Body of pancreas (tissue), 4 donors: Measurements from ENCODE around the gene USP22. TPM values are rescaled to one million over a fixed set of nuclear protein-coding genes. Genes with fewer than 3 reads are reported as not detected.
A peak's percentile ranks its signal among the peaks of the same experiment; 100 is the strongest.

ENCODE experiments used
- ATAC-seq: fragments of 150-250 bp; one replicate; pipeline ENCODE4 v1.9.1; 2016
- DNase-seq, 4 donors: peaks; one replicate each; pipeline ENCODE4 v3.0.0-alpha.2; 2019
- H3K27ac ChIP-seq, 4 donors: fragments of 200-600 bp; sonication (generic); 1 replicate in 3 of 4; 2 replicates in 1 of 4; pipeline versions ENCODE4 v1.5.1 to v1.6.1; 2016 to 2019; ENCODE audit warnings: mild to moderate bottlenecking in 1 of 4, mixed read lengths in 1 of 4, moderate library complexity in 1 of 4
- H3K27me3 ChIP-seq, 2 donors: fragments of 200-600 bp; sonication (generic); one replicate each; pipeline ENCODE4 v1.6.0; 2016; ENCODE audit warnings: mild to moderate bottlenecking in 1 of 2
- H3K36me3 ChIP-seq, 2 donors: fragments of 200-600 bp; sonication (generic); replicated peaks in 1 of 2; 2 replicates each; pipeline ENCODE4 v1.5.1; 2016; ENCODE audit warnings: low read depth in 2 of 2; ENCODE audit not compliant: insufficient read depth in 1 of 2
- H3K4me1 ChIP-seq: fragments of 200-600 bp; sonication (generic); one replicate; pipeline ENCODE4 v1.6.0; 2016
- H3K4me3 ChIP-seq, 2 donors: fragments of 200-600 bp; sonication (generic); 1 replicate in 1 of 2; 2 replicates in 1 of 2; pipeline ENCODE4 v1.5.1; 2016 to 2019
- H3K9me3 ChIP-seq, 3 donors: fragments of 200-600 bp; sonication (generic); 1 replicate in 2 of 3; 2 replicates in 1 of 3; pipeline ENCODE4 v1.5.1; 2016
- POLR2A ChIP-seq, 3 donors: fragments of 450-650 bp; IDR thresholded peaks; one replicate each; pipeline ENCODE4 v1.6.1; 2016; ENCODE audit warnings: antibody characterized with exemption in 3 of 3, mild to moderate bottlenecking in 2 of 3
- WGBS, 2 donors: methylation state at CpG; one replicate each; pipeline ENCODE4 v1.1.5; 2017; 5-methylcytosine and 5-hydroxymethylcytosine counted together
- intact Hi-C: fragments of 100-400 bp; cut with DNase I; formaldehyde crosslinking; loops from one replicate; pipeline ENCODE4 v1.15.1; 2023
- total RNA-seq, 2 donors: library from RNA; depleted of rRNA; stranded (reverse); fragments of >200 nt; gene quantifications; one replicate each; pipeline ENCODE4 v1.1.0, GENCODE V29; 2016
- TF ChIP-seq, protein P1 (sequence below), 7 experiments: fragments of 450-650 bp in 4 of 7; fragments of 200-600 bp in 3 of 7; sonication (generic) in 3 of 7; IDR thresholded peaks; one replicate each; pipeline ENCODE4 v1.5.1; 2016 to 2019; ENCODE audit warnings: antibody characterized with exemption in 7 of 7

The USP22 gene
- total RNA-seq, 2 donors from 2014 or later = 66.4 to 79.4 TPM

DNA sequence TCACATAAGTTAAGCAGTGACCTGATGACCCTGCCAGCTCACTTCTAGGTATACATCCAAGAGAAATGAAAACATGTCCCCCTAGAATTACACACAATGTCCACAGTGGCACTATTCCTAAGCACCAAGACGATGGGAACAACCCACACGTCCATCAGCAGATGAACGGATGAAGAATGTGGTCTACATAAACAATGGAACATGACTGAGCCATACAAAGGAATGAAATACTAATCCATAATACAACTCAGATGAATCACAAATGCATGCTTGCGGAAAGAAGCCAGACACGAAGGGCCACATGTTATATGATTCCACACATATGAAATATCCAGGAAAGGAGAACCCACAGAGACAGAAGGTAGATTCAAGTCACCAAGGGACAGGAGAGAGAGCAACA is 17.4 kb downstream of the USP22 start:
- Histone ChIP-seq H3K27ac (no peak overlapping the region), H3K9me3 (no peaks in the 10 kb centered on the region)

DNA sequence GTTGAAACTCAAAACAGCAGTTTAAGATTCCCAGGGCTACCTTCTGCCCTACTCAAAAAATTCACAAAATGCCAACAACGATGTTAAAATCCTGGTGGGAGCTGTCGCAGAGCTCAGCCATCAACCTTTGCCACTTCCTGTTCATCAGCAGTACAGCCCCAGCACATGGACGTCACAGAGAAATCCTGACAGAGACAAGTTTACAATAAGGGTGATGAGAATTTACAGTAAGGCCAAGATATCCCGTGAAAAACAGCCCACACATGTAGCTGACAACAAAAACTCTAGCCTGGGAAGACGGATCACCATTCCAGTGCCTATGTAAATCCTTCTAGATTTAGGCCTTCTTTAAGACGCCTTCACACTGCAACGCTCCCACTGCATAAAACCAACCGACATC is 18.8 kb downstream of the USP22 start:
- H3K27ac ChIP-seq = peak overlapping the region in 1 of 4 donors; percentile 1
- H3K9me3 ChIP-seq = no peaks in the 10 kb centered on the region
- TF ChIP-seq, protein P1, sequence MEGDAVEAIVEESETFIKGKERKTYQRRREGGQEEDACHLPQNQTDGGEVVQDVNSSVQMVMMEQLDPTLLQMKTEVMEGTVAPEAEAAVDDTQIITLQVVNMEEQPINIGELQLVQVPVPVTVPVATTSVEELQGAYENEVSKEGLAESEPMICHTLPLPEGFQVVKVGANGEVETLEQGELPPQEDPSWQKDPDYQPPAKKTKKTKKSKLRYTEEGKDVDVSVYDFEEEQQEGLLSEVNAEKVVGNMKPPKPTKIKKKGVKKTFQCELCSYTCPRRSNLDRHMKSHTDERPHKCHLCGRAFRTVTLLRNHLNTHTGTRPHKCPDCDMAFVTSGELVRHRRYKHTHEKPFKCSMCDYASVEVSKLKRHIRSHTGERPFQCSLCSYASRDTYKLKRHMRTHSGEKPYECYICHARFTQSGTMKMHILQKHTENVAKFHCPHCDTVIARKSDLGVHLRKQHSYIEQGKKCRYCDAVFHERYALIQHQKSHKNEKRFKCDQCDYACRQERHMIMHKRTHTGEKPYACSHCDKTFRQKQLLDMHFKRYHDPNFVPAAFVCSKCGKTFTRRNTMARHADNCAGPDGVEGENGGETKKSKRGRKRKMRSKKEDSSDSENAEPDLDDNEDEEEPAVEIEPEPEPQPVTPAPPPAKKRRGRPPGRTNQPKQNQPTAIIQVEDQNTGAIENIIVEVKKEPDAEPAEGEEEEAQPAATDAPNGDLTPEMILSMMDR (IDR thresholded peaks at IDR 0.05) = no peak
- no peak for TF ChIP-seq POLR2A (IDR thresholded peaks at IDR 0.05)

More for the DNA sequence above, 17.4 kb downstream of the USP22 start:
- Histone ChIP-seq H3K4me1 (peaks cover 27% of the 10 kb centered on the region), H3K27me3 (no peaks in the 10 kb centered on the region), H3K36me3 (peaks cover 8 to 19% of the 10 kb centered on the region in 2 donors), H3K4me3 (no peak overlapping the region)
- no peak for TF ChIP-seq POLR2A (IDR thresholded peaks at IDR 0.05)
- TF ChIP-seq, protein P1 (IDR thresholded peaks at IDR 0.05) = no peak
- no peak for DNase-seq
- no peak for ATAC-seq
- 67 to 75% methylated on average over 5 of the region's 5 CpGs for WGBS, 2 donors
- intact Hi-C loops = no loop called here

DNA sequence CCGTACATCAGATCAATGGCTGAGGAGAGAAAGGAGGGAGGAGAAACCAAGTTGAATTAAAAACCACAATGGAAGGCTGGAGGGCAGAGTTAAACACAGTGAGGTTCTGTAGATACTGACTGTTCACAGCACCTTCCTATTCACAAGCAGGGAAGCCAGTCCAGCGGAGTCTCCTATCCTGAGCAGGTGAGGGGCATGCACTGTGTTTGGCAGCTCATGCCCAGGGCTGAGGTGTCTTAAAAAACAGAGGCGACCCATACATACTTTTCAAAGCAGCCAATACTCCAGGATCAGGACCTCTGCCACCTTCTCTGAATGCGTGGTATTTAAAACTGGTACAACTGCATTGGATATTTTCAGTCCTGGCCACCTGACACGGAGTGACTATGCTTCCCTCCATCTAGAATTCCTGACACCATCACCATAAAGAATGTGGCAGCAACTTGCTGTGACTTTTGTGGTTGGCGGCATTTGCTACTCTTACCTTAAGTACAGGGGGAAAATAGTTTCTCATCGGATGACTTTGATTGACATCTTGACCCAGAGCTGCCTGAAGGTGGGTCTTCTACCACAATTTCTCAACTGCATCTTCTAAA is 21.5 kb downstream of the USP22 start:
- ATAC-seq = no peak
- 73 to 81% methylated on average over 7 of the region's 7 CpGs for WGBS, 2 donors
- Histone ChIP-seq H3K27ac (no peak overlapping the region), H3K4me3 (no peak overlapping the region), H3K27me3 (no peaks in the 10 kb centered on the region), H3K9me3 (no peaks in the 10 kb centered on the region), H3K36me3 (peaks cover 33 to 48% of the 10 kb centered on the region in 2 donors), H3K4me1 (peaks cover 6% of the 10 kb centered on the region)
- TF ChIP-seq, protein P1 (IDR thresholded peaks at IDR 0.05) = no peak
- TF ChIP-seq POLR2A (IDR thresholded peaks at IDR 0.05) = no peak
- DNase-seq = peak in 1 of 4 donors; percentile 4
- intact Hi-C loops = no loop called here

More for the DNA sequence above, 18.8 kb downstream of the USP22 start:
- peaks cover 14 to 29% of the 10 kb centered on the region in 2 donors for H3K36me3 ChIP-seq
- H3K4me1 ChIP-seq = peaks cover 13% of the 10 kb centered on the region
- DNase-seq (no peak), ATAC-seq (no peak)
- H3K4me3 ChIP-seq = no peak overlapping the region
- intact Hi-C loops = no loop called here
- 59 to 68% methylated on average over 8 of the region's 8 CpGs for WGBS, 2 donors
- H3K27me3 ChIP-seq = no peaks in the 10 kb centered on the region

DNA sequence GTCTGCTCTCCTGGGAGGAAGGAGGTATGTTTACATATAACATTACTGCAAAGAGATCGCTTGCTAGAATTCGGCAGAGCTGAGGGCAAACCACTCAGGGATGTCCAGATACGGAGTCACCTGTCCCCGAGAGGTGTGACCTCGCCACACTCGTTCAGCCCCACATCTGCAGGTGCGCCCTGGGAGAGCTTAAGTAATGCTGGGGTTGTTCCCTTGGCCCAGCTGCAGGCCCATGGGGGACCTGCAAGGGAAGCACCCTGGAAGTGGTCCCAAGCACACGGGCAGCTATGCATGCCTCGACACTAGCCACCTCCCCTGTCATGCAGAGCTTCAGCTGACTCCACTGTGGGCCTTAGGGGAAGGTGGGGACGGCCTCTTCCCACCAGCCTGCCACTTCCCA is 22.2 kb downstream of the USP22 start:
- 63 to 93% methylated on average over 9 to 10 of the region's 10 CpGs for WGBS, 2 donors
- Histone ChIP-seq H3K9me3 (no peaks in the 10 kb centered on the region), H3K4me1 (peaks cover 6% of the 10 kb centered on the region), H3K4me3 (no peak overlapping the region), H3K27ac (no peak overlapping the region), H3K36me3 (peaks cover 27 to 51% of the 10 kb centered on the region in 2 donors), H3K27me3 (no peaks in the 10 kb centered on the region)
- intact Hi-C loops = no loop called here
- DNase-seq (peak in 1 of 4 donors; percentile 8), ATAC-seq (no peak)
- no peak for TF ChIP-seq POLR2A (IDR thresholded peaks at IDR 0.05)
- TF ChIP-seq, protein P1 (IDR thresholded peaks at IDR 0.05) = no peak
